Activated naive CD8-positive, alpha-beta T cell treated with anti-CD3 and anti-CD28 coated beads, Interleukin-2, amount 50 U/mL, for 24 hours (primary cell): ENCODE data around the gene SSR1.
A peak's percentile ranks its signal among the peaks of the same experiment; 100 is the strongest.

Experiments
- ATAC-seq: fragments of 150-1000 bp; cut with Tn5 transposase; one replicate; pipeline ENCODE4 v1.10.0; 2021
- DNase-seq: peaks from one replicate; pipeline ENCODE4 v3.0.0; 2021
- H3K27ac Mint-ChIP-seq: one replicate; pipeline ENCODE4 v1.8.0; 2021; ENCODE audit warnings: mild to moderate bottlenecking, mixed read lengths
- H3K27me3 Mint-ChIP-seq: one replicate; pipeline ENCODE4 v1.8.0; 2021; ENCODE audit warnings: mixed read lengths
- H3K36me3 Mint-ChIP-seq: one replicate; pipeline ENCODE4 v1.8.0; 2021; ENCODE audit warnings: low read depth, mixed read lengths
- H3K4me1 Mint-ChIP-seq: one replicate; pipeline ENCODE4 v1.8.0; 2021; ENCODE audit warnings: mixed read lengths
- H3K4me3 Mint-ChIP-seq: one replicate; pipeline ENCODE4 v1.8.0; 2021; ENCODE audit warnings: mild to moderate bottlenecking, moderate library complexity, mixed read lengths
- H3K9me3 Mint-ChIP-seq: one replicate; pipeline ENCODE4 v1.8.0; 2021; ENCODE audit warnings: mixed read lengths

Gene SSR1

DNA sequence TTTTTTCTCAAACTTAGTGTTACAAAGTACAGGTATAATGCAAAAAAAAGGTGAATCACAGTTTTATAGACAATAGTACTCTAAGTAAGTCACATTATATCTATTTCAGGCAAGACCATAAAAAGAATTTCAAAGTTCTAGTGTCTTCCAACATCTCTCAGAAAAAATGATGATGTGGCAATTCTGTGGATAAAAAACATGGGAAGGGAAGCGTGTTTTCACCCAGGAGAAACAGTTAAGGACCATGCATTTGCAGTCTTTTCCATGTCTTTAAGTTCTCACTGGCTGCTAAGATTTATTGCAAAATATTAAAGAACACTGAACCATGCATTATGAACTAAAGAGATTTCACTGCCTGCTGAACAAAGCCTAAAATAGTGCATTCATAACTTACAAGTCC is 1.8 kb downstream of the SSR1 start:
- DNase-seq (no peak), ATAC-seq (no peak)
- peaks cover 6% of the 10 kb centered on the region for H3K9me3 Mint-ChIP-seq
- peaks cover 44% of the 10 kb centered on the region for H3K36me3 Mint-ChIP-seq
- H3K4me3 Mint-ChIP-seq, result peak overlapping the region; percentile 89
- H3K27me3 Mint-ChIP-seq, result no peaks in the 10 kb centered on the region
- peaks cover 56% of the 10 kb centered on the region for H3K4me1 Mint-ChIP-seq
- peak overlapping the region; percentile 47 for H3K27ac Mint-ChIP-seq

GRCh38 chr6:7309050-7309449 is 3.9 kb downstream of the SSR1 start:
- no peak for ATAC-seq
- peaks cover 61% of the 10 kb centered on the region for H3K36me3 Mint-ChIP-seq
- H3K27me3 Mint-ChIP-seq, result no peaks in the 10 kb centered on the region
- H3K4me3 Mint-ChIP-seq, result no peak overlapping the region
- H3K9me3 Mint-ChIP-seq, result peaks cover 6% of the 10 kb centered on the region
- H3K4me1 Mint-ChIP-seq, result peaks cover 64% of the 10 kb centered on the region
- no peak for DNase-seq
- no peak overlapping the region for H3K27ac Mint-ChIP-seq

GRCh38 chr6:7307533-7307932 is 5.5 kb downstream of the SSR1 start:
- no peak overlapping the region for H3K27ac Mint-ChIP-seq
- H3K4me1 Mint-ChIP-seq, result peaks cover 56% of the 10 kb centered on the region
- H3K36me3 Mint-ChIP-seq, result peaks cover 72% of the 10 kb centered on the region

GRCh38 chr6:7304821-7305220 is 8.2 kb downstream of the SSR1 start:
- Mint-ChIP-seq H3K9me3 (peaks cover 4% of the 10 kb centered on the region), H3K4me3 (no peak overlapping the region), H3K36me3 (peaks cover 77% of the 10 kb centered on the region), H3K4me1 (peaks cover 45% of the 10 kb centered on the region), H3K27me3 (no peaks in the 10 kb centered on the region), H3K27ac (peak overlapping the region; percentile 6)
- no peak for DNase-seq
- no peak for ATAC-seq

More at GRCh38 chr6:7307533-7307932, 5.5 kb downstream of the SSR1 start:
- H3K4me3 Mint-ChIP-seq, result no peak overlapping the region
- DNase-seq (no peak), ATAC-seq (no peak)
- H3K27me3 Mint-ChIP-seq, result no peaks in the 10 kb centered on the region
- H3K9me3 Mint-ChIP-seq, result peaks cover 6% of the 10 kb centered on the region

DNA sequence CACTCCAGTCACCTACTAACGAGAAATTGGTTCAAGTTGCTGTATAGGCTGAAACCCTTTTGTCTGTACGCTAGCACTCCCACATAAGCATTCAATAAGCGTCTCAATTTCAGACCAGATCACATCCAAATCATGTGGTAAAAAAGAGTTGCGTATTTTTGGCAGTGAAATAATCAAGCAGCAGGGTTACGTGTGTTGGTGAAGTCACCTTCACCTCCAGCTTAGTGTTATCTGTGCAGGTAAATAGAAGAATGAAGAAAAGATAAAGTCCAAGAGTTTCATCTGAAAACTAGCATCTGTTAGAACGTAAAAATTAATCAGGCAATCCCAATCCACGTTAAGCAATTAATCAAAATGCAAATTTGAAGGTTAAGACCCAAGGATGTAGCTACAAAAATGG is 11.3 kb downstream of the SSR1 start:
- Mint-ChIP-seq H3K4me1 (peaks cover 21% of the 10 kb centered on the region), H3K36me3 (peaks cover 70% of the 10 kb centered on the region), H3K27ac (no peak overlapping the region), H3K4me3 (no peak overlapping the region), H3K9me3 (no peaks in the 10 kb centered on the region), H3K27me3 (no peaks in the 10 kb centered on the region)
- DNase-seq (no peak), ATAC-seq (no peak)

DNA sequence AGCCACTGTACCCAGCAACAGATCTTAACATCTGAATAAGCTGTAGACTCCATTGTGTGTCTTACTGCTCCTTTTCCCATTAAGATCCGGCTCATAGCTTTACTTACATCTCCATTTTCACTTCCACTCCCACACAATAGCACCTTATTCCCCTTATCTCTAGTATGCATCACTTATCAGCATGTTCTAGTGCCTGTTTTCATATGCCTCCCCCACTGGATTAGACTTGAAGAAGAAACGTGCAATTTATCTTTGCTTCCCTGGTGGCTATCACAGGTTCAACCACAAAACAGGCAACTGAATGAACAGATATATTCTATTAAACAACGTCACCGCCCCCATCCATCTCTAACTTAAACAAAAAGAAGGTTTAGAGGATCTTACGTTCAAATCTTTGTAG is 12.1 kb downstream of the SSR1 start:
- Mint-ChIP-seq H3K36me3 (peaks cover 76% of the 10 kb centered on the region), H3K4me3 (no peak overlapping the region), H3K27me3 (no peaks in the 10 kb centered on the region), H3K4me1 (peaks cover 24% of the 10 kb centered on the region), H3K9me3 (no peaks in the 10 kb centered on the region), H3K27ac (peak overlapping the region; percentile 20)
- DNase-seq (no peak), ATAC-seq (no peak)

GRCh38 chr6:7298113-7298512 is 14.9 kb downstream of the SSR1 start:
- H3K4me1 Mint-ChIP-seq, result peaks cover 11% of the 10 kb centered on the region
- no peak for DNase-seq
- peaks cover 55% of the 10 kb centered on the region for H3K36me3 Mint-ChIP-seq
- H3K4me3 Mint-ChIP-seq, result no peak overlapping the region
- no peak overlapping the region for H3K27ac Mint-ChIP-seq
- H3K9me3 Mint-ChIP-seq, result no peaks in the 10 kb centered on the region
- H3K27me3 Mint-ChIP-seq, result no peaks in the 10 kb centered on the region
- no peak for ATAC-seq

DNA sequence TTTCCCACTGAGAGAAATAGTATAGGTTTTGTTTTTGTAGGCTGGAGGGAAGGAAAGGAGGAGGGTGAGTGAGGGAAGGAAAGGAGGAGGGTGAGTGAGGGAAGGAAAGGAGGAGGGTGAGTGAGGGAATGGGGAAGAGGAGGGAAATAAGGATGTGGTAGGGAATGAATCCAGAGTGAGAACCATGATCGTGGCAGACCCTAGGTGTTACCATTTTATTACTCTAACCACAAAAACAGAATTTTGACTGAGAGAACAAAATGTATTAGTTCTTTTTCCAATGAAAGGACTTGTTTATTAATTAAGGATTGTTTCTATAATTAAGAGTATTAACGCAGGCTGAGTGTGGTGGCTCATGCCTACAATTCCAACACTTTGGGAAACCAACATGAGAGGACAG is 16.4 kb downstream of the SSR1 start:
- ATAC-seq (no peak), DNase-seq (no peak)
- Mint-ChIP-seq H3K9me3 (no peaks in the 10 kb centered on the region), H3K27me3 (no peaks in the 10 kb centered on the region), H3K36me3 (peaks cover 52% of the 10 kb centered on the region), H3K4me1 (peaks cover 11% of the 10 kb centered on the region), H3K27ac (no peak overlapping the region), H3K4me3 (no peak overlapping the region)

DNA sequence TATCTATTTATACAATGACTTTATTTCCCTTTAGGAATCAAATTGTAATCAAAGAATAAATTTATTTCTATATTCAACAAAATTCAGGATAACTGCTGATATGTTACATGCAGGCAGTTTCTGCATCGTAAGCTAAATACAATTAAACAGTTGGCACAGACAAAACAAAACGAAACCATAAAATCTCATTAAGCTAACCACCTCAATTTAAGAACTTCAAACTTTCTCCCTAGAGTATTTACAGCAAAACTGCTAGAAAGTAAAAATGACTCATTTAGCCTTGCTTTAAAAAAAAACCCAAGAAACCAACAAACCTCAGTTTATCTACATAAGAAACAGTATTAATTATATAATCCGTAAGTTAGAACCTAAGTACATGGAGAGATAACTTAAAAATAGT is 17.1 kb downstream of the SSR1 start:
- ATAC-seq (no peak), DNase-seq (no peak)
- Mint-ChIP-seq H3K27me3 (no peaks in the 10 kb centered on the region), H3K4me1 (peaks cover 8% of the 10 kb centered on the region), H3K4me3 (no peak overlapping the region), H3K36me3 (peaks cover 47% of the 10 kb centered on the region), H3K27ac (no peak overlapping the region), H3K9me3 (no peaks in the 10 kb centered on the region)

DNA sequence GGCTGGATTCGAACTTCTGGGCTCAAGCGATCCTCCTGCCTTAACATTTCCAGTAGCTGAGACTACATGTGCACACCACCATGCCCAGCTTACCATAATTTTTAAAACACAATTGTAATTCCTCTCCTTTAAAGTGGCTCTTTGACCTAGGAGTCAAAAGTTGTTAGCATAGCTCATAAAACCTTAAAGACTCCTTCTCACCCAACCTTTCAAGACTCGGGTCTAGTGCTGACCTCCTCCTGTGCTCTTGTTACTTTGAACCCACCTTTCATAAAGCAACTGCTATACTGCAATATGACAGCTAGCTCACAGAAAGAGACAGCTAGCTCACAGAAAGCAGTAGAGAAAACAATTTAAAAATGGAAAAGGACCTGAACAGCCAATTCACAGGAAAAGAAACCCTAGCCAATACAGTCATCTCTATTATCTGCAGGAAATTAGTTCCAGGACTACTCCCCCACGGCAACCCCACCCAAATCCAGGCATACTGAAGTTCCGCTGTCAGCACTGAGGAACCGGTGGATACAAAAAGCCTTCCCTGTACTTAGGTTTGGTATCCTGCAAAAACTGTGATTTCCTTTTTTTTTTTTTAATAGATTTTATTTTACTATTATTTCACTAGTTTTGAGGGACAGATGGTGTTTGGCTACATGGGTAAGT is 20.3 kb downstream of the SSR1 start:
- no peak overlapping the region for H3K27ac Mint-ChIP-seq
- peaks cover 7% of the 10 kb centered on the region for H3K4me1 Mint-ChIP-seq
- peaks cover 36% of the 10 kb centered on the region for H3K36me3 Mint-ChIP-seq
- no peak overlapping the region for H3K4me3 Mint-ChIP-seq
- H3K9me3 Mint-ChIP-seq, result no peaks in the 10 kb centered on the region
- ATAC-seq (no peak), DNase-seq (no peak)
- no peaks in the 10 kb centered on the region for H3K27me3 Mint-ChIP-seq

- no peak overlapping the region for H3K27ac Mint-ChIP-seq
- DNase-seq (no peak), ATAC-seq (no peak)
- H3K36me3 Mint-ChIP-seq, result peaks cover 42% of the 10 kb centered on the region
- no peak overlapping the region for H3K4me3 Mint-ChIP-seq
- H3K27me3 Mint-ChIP-seq, result no peaks in the 10 kb centered on the region
- peaks cover 2% of the 10 kb centered on the region for H3K4me1 Mint-ChIP-seq
- no peaks in the 10 kb centered on the region for H3K9me3 Mint-ChIP-seq
These were observed 22.9 kb downstream of the SSR1 start for GRCh38 chr6:7290079-7290478.

DNA sequence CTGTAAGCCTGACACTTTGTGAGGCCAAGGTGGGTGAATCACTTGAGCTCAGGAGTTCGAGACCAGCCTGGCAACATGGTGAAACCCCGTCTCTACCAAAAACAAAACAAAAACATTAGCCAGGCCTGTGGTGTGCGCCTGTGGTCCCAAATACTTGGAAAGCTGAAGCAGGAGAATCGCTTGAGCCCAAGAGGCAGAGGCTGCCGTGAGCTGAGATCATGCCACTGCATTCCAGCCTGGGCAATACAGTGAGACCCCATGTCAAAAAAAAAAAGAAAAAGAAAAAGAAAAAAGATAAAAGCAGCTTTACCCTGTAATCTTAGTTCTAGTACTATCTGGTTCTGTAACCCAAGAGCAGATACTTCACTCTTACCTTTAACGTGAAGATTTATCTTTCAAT is 27.6 kb downstream of the SSR1 start:
- Mint-ChIP-seq H3K27me3 (no peaks in the 10 kb centered on the region), H3K27ac (no peak overlapping the region), H3K9me3 (no peaks in the 10 kb centered on the region), H3K36me3 (peaks cover 29% of the 10 kb centered on the region), H3K4me3 (no peak overlapping the region), H3K4me1 (peaks cover 13% of the 10 kb centered on the region)
- ATAC-seq (no peak), DNase-seq (no peak)

DNA sequence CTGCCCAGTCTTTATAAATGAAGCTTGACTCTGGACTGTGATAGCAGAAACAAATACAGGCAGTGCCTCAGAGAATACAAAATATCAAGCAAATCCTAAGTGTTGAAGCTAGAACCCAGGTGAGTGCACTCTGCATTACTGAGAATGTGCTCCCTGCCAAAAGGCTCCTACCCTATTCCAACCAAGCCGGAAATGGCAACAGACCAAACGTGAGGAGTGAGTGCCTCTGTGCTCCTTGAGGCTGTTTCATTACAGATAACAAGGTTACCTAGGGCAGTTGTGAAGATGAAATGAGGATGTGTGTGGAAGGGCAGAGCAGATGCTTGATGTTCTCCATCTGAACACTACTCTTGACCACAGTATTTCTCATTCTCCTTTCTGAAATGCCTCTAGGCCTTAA is 29.3 kb downstream of the SSR1 start:
- Mint-ChIP-seq H3K4me1 (peaks cover 13% of the 10 kb centered on the region), H3K27ac (no peak overlapping the region), H3K36me3 (peaks cover 18% of the 10 kb centered on the region), H3K9me3 (no peaks in the 10 kb centered on the region), H3K4me3 (no peak overlapping the region), H3K27me3 (no peaks in the 10 kb centered on the region)
- ATAC-seq (no peak), DNase-seq (no peak)

- DNase-seq (no peak), ATAC-seq (peak; percentile 47)
- no peak overlapping the region for H3K4me3 Mint-ChIP-seq
- no peaks in the 10 kb centered on the region for H3K9me3 Mint-ChIP-seq
- H3K4me1 Mint-ChIP-seq, result peaks cover 18% of the 10 kb centered on the region
- peaks cover 12% of the 10 kb centered on the region for H3K36me3 Mint-ChIP-seq
- peak overlapping the region; percentile 56 for H3K27ac Mint-ChIP-seq
- H3K27me3 Mint-ChIP-seq, result no peaks in the 10 kb centered on the region
These were observed 30.7 kb downstream of the SSR1 start for GRCh38 chr6:7282097-7282906.

DNA sequence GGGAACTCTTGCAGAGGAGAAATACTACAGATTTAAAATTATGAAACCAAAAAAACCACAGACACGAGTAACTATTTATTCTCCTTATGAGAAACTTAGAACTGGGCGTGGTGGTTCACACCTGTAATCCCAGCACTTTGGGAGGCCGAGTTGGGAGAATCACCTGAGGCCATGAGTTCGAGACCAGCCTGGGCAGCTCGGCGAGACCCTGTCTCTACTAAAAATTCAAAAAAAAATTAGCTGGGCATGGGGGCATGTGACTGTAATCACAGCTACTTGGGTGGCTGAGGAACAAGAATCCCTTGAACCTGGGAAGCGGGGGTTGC is 36.8 kb downstream of the SSR1 start:
- ATAC-seq (no peak), DNase-seq (no peak)
- Mint-ChIP-seq H3K27me3 (no peaks in the 10 kb centered on the region), H3K9me3 (no peaks in the 10 kb centered on the region), H3K4me1 (peaks cover 10% of the 10 kb centered on the region), H3K27ac (no peak overlapping the region), H3K4me3 (no peak overlapping the region), H3K36me3 (no peaks in the 10 kb centered on the region)
